RWPE2 (cell line): ENCODE results near the gene STARD5.

ENCODE experiments used
- ATAC-seq: fragments of 200-7000 bp; cut with Tn5 transposase; 3 replicates; pipeline ENCODE4 v1.9.1; 2021; ENCODE audit warnings: low read depth
- DNase-seq: peaks from one replicate; pipeline ENCODE4 v3.0.0-alpha.2; 2020; ENCODE audit warnings: low spot score
- H3K27ac ChIP-seq: fragments of 450-650 bp; 2 replicates; pipeline ENCODE4 v1.5.1; 2017; ENCODE audit warnings: mild to moderate bottlenecking; ENCODE audit not compliant: poor library complexity, severe bottlenecking
- H3K27me3 ChIP-seq: fragments of 250-450 bp; sonication (Bioruptor Pico); 2 replicates; pipeline ENCODE4 v1.5.1; 2021; ENCODE audit warnings: mild to moderate bottlenecking, moderate library complexity; ENCODE audit not compliant: insufficient read depth, poor library complexity, severe bottlenecking
- H3K36me3 ChIP-seq: fragments of 250-450 bp; sonication (Bioruptor Pico); 2 replicates; pipeline ENCODE4 v1.5.1; 2020; ENCODE audit warnings: low read depth, mild to moderate bottlenecking, moderate library complexity
- H3K4me1 ChIP-seq: fragments of 250-450 bp; sonication (Bioruptor Pico); 2 replicates; pipeline ENCODE4 v1.5.1; 2021; ENCODE audit warnings: mild to moderate bottlenecking, moderate library complexity; ENCODE audit not compliant: insufficient read depth, poor library complexity, severe bottlenecking
- H3K4me3 ChIP-seq: fragments of 250-450 bp; sonication (Bioruptor Pico); 2 replicates; pipeline ENCODE4 v1.5.1; 2021; ENCODE audit warnings: mild to moderate bottlenecking, moderate library complexity; ENCODE audit not compliant: severe bottlenecking
- H3K9me3 ChIP-seq: fragments of 250-450 bp; sonication (Bioruptor Pico); 2 replicates; pipeline ENCODE4 v1.5.1; 2021; ENCODE audit warnings: mild to moderate bottlenecking, moderate library complexity; ENCODE audit not compliant: severe bottlenecking
- TF ChIP-seq, protein P1 (sequence below): fragments of 450-650 bp; IDR thresholded peaks from one replicate; pipeline ENCODE4 v1.5.1; 2017; ENCODE audit warnings: mild to moderate bottlenecking, moderate library complexity; ENCODE audit not compliant: poor library complexity, severe bottlenecking

The STARD5 gene

DNA sequence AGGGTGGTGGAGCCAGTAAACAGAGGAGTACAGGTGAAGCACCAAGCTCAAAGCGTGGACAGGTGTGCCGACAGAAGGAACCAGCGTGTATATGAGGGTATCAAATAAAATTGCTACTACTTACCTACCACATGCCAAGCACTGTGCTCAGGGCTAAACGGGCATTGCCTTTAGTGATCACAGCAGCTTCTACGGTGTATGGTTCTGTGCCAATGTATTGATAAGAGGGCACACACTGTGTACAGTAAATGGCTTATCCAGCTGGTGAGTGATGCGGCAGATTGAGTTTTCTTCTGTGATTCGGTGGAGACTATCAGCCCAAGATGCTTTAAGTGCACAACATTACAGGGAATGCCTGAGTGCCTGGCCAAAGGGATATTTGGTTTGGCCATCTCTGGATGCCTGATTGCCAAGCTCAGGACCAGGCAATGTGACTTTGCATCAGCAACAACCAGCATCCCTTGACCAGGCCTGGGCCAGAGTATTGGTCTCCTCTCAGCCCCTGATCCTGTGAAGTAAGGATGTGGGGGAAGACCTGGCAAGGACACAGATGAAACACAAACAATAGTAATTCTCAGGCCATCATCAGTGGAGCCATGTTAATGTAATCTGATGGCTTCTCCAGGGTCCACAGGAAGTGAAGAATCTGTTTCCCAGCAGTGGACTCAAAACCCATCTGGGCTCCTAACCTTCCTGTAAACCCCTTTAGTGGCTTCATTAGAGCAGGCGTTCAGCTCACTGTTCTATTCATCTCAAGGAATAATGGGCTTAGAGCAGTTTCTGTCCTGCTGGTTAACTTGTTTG, 14.1 kb downstream of the STARD5 start:
- DNase-seq = no peak
- Histone ChIP-seq H3K36me3 (peaks cover 27% of the 10 kb centered on the region), H3K4me3 (no peak overlapping the region), H3K4me1 (peaks cover 14% of the 10 kb centered on the region), H3K27ac (no peak overlapping the region), H3K9me3 (no peaks in the 10 kb centered on the region), H3K27me3 (no peaks in the 10 kb centered on the region)
- ATAC-seq = no peak
- TF ChIP-seq, protein P1, sequence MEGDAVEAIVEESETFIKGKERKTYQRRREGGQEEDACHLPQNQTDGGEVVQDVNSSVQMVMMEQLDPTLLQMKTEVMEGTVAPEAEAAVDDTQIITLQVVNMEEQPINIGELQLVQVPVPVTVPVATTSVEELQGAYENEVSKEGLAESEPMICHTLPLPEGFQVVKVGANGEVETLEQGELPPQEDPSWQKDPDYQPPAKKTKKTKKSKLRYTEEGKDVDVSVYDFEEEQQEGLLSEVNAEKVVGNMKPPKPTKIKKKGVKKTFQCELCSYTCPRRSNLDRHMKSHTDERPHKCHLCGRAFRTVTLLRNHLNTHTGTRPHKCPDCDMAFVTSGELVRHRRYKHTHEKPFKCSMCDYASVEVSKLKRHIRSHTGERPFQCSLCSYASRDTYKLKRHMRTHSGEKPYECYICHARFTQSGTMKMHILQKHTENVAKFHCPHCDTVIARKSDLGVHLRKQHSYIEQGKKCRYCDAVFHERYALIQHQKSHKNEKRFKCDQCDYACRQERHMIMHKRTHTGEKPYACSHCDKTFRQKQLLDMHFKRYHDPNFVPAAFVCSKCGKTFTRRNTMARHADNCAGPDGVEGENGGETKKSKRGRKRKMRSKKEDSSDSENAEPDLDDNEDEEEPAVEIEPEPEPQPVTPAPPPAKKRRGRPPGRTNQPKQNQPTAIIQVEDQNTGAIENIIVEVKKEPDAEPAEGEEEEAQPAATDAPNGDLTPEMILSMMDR = no peak

DNA sequence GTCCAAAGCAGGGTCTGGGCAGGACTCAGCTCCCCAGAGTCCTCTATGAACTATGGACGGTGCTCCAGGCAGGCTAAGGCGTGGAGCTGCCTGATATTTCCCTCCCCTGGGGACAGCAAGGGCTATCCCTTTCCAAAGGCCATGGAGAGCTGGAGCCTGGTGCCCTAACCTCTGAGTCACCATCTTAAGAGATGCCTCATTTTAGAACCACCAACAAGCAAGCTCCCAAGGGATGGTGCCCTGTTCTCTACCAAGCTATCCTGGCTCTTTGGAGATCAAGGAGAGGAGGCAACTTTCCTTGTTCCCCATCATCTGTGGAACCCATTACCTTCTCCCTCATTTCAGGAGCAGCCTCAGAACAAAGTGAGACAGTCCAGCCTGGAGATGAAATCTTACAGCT, 15.7 kb downstream of the STARD5 start:
- Histone ChIP-seq H3K36me3 (peaks cover 17% of the 10 kb centered on the region), H3K27ac (no peak overlapping the region), H3K4me1 (peaks cover 16% of the 10 kb centered on the region), H3K27me3 (no peaks in the 10 kb centered on the region), H3K4me3 (no peak overlapping the region), H3K9me3 (no peaks in the 10 kb centered on the region)
- no peak for ATAC-seq
- no peak for DNase-seq
- TF ChIP-seq, protein P1 = no peak

- ATAC-seq (peak; percentile 38; the same call in 2 of the 3 replicates), DNase-seq (no peak)
- H3K4me1 ChIP-seq = peaks cover 10% of the 10 kb centered on the region
- no peaks in the 10 kb centered on the region for H3K9me3 ChIP-seq
- TF ChIP-seq, protein P1 = no peak
- H3K27ac ChIP-seq = no peak overlapping the region
- H3K4me3 ChIP-seq = no peak overlapping the region
- H3K36me3 ChIP-seq = no peaks in the 10 kb centered on the region
- no peaks in the 10 kb centered on the region for H3K27me3 ChIP-seq
These were observed 19.7 kb downstream of the STARD5 start for GRCh38 chr15:81304226-81304625.

- no peaks in the 10 kb centered on the region for H3K36me3 ChIP-seq
- TF ChIP-seq, protein P1 = no peak
- ATAC-seq (peak; percentile 13; the same call in 1 of the 3 replicates), DNase-seq (peak; percentile 59)
- H3K4me3 ChIP-seq = no peak overlapping the region
- H3K27me3 ChIP-seq = no peaks in the 10 kb centered on the region
- H3K9me3 ChIP-seq = no peaks in the 10 kb centered on the region
- H3K4me1 ChIP-seq = peaks cover 10% of the 10 kb centered on the region
- H3K27ac ChIP-seq = no peak overlapping the region
These were observed 20.4 kb downstream of the STARD5 start for GRCh38 chr15:81303244-81304225.
